ENCODE data around the gene CTAGE8.
"Not testable (repeated sequence)": the region's sequence is repeated elsewhere in the genome, so short reads cannot be mapped to it uniquely, and the experiment has no call there.

CTAGE8 gene

DNA sequence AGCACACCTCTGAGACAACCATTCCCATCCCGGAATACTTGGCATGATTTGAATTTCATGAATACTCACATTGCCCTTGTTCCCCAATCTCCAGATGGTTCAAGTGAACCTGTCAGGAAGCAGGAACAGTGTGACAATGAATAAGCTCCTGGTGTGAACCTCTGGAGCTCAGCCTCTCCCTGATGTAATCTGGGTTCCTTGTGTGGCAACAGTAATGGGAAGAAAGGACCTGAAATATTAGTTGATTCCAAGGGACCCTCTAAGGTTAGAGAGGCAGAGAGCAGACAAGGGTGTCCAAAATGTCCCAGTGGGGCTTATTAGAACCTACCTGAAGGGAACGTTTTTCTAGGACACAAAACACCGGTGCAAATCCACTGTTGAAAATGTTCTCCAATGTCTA lies 13.0 kb downstream of the CTAGE8 start:
- FAIRE-seq: no peak

DNA sequence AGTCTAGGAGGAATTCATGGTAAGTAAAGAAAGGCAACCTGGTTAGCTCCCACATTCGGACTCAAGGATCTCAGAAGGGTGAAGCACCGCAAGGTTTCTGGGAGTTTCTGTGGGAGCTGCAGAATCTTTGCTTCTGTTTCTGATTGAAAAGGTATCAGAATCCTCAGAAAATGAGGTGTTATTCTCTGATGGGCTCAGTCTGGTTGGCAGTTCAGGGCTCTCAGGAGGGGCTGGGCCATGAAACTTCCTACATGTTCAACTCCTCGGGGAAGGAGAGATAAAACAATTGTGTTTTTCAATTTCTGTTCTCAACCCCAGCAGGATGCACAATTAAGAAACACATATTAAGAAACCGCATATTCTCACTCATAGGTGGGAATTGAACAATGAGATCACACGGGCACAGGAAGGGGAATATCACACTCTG lies 13.6 kb downstream of the CTAGE8 start:
- FAIRE-seq: no peak

DNA sequence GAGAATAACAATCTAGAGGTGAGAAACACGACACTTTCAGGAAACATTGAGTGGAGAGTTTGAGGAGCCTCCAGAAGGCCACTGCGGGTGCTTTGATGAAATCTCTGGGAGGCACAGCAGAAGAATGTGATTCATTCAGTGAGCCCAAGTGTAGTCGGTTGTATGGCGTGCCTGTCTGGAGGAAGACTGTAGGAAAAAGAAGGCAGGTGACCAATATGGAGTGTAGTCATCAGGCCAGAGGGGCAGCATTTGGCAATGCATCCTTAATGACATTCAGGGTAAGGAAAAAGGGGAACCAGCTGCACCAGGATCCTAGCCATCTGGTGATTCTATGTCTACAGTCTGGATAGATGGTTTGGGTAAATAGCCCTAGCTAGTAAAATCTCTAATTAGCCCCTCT lies 16.8 kb downstream of the CTAGE8 start:
- FAIRE-seq: not testable (repeated sequence)

DNA sequence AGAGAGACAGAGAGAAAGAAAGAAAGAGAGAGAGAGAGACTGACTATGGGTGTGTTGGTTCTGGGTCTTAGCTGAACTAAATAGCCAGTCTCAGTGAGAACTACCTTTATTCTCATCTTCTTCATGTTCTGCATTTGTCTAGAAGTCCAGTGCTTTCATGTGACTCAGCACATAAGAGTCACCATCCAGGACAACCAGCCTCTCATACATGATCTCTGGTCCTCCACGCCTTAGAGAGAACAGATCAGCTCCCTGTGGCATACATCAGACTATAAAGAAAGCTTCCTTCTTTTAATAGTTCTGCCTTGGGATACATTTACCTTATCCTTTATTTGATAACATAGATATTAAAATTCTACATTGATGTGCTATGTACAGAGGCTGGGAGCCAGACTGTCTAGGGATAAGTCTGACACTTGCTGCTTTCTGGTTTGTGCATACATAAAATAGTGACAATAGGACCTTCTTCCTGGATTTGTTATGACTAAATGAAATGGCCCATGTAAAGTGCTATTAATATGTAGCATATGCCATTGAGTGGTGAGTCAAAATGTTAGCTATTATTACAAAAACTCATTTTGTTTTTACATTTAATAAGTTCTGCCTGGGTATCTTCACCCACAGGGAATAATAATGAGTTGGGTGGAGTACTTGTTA lies 21.3 kb downstream of the CTAGE8 start:
- FAIRE-seq: not testable (repeated sequence)

DNA sequence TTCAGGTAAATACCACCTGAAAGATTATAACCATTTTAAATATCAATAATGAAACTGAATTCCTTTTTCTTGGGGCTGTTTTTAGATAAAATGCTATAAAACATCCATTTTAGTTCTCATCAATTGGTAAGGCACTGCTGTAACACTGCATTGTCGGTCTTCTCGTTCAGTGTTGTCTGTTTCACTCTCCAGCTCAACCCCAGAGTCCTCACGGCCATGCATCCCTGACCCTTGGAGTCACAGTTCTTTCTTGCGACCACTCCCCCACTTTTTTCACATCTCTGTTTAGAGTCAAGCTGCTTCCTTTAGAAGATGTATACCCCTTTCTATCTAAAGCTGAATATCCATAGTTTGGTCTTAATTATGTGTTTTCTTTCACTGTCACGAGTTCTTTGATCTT lies 22.1 kb downstream of the CTAGE8 start:
- not testable (repeated sequence) for FAIRE-seq

DNA sequence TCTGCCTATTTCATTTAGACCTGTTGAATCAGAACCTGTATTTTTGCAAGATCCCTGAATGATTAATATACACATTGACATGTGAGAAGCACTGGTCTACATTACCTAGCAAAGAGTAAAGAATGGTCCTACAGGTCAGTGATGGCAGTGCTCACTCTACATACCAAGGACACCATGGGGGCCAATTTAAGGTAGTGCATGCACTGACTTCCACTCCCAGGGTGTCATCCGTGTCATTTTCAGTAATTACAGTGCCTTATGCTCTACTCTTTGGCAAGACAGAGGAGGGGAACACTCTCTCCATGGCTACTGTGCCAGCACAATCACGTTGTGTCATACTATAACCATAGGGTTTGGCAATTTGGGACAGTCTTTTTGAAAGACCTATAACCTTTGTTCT lies 23.7 kb downstream of the CTAGE8 start:
- FAIRE-seq: not testable (repeated sequence)

DNA sequence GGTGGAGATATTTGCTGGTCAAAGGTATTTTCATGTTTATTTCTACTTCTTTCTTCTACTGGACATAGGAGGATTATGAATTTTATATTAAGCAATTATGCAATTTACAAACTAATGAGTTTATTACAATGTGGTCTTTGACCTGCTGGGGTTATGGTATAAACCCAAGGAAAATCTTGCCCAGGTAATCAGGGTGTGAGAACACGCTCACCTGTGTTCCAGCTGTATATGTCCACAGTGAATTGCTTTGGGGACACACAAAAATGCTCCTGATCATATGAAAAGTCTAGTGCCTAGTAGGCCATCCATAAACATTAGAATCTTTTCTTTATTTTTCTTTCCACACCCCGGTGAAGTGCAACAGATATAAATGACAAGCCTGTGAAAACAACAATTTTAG lies 29.7 kb downstream of the CTAGE8 start, which contains the start of gene OR2A42:
Gene OR2A42 (minus strand): TSS at position 241 of the 400 bp plus-strand sequence. CDS start 6,762 bp downstream, outside the sequence.
- not testable (repeated sequence) for FAIRE-seq

DNA sequence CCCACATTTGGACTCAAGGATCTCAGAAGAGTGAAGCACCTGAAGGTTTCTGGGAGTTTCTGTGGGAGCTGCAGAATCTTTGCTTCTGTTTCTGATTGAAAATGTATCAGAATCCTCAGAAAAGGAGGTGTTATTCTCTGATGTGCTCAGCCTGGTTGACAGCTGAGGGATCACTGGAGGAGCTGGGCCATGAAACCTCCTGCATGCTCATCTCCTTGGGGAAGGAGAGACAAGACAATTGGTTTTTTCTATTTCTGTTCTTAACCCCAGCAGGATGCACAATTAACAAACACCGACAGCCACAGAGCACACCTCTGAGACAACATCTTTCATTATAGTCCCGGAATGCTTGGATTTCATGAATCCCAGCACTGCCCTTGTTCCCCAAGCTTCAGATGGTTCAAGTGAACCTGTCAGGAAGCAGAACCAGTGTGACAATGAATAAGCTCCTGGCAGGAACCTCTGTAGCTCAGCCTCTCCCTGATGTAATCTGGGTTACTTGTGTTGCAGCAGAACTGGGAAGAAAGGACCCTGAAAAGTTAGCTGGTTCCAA lies 30.5 kb downstream of the CTAGE8 start:
- not testable (repeated sequence) for FAIRE-seq

DNA sequence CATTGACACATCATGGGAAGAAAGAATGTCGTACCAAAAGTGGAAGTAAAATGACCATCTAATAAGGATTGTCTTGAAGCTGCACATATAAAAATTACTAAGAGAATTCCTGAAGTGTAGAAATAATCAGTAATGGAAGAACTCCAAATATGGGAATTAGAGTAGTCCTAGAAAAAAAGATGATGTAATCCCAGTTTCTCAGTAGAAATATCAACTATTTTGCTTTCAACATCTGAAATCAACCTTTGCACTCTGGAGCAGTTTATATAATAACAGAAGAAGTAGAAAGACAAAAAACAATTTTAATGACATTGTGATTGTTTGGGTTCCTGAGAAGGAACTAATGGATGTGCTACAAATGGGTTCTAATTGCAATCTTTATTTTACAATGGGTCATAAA lies 36.0 kb downstream of the CTAGE8 start:
- FAIRE-seq: not testable (repeated sequence)

DNA sequence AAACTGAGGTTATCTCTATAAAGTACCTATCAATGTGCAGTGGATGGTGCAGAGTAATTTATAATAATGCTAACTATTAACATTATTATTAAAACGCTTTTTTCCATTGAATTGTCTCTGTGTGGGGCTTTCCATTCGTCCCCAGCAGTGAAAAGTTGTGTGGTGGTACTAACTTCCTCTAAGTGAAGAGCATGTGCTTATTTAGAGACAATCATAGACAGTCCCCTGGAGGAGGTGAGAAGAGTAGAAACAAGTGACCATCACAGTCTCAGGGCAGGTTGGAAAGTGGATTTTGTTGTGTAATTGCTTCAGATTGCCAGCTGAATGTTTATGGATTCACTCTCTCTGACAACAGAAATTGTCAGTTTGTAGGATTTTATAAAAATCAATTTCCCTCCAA lies 38.1 kb downstream of the CTAGE8 start:
- FAIRE-seq: not testable (repeated sequence)

DNA sequence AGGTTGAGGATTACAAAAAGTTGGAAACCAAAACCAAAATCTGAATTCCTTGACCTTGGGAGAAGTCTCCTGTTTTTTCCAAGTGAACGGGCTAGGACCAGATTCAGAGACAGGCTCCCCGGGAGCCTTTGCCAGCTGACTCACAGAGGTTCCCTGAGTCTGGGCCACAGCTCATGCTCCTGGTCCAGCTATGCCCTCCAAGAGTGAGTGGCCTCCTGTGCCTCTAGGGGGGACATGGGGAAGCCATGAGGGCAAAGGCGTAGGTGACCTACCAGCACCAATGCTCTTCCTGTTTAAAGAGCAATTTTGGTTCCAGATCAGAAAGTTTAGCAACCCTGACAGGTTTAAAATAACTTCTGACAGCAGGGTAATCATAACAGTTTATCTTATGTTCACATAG lies 40.3 kb downstream of the CTAGE8 start:
- FAIRE-seq: not testable (repeated sequence)

DNA sequence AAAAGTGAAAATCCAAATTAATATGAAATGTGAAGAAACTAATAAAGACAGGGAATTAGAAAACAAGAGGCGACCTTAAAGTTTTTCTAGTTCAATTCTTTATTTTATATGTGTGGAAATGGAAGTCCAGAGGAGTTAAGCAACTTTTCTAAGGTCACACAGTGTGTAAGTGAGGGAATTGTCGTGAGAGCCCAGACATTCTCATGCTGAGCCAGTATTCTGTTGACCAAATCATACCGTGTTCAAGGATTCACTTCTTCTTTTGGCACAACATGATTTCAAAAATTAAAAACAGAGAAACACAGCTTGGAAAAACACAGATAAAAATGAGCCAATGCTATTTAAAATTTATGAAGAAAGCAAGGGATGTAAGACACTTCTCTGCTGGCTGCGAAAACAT lies 42.2 kb downstream of the CTAGE8 start:
- not testable (repeated sequence) for FAIRE-seq

DNA sequence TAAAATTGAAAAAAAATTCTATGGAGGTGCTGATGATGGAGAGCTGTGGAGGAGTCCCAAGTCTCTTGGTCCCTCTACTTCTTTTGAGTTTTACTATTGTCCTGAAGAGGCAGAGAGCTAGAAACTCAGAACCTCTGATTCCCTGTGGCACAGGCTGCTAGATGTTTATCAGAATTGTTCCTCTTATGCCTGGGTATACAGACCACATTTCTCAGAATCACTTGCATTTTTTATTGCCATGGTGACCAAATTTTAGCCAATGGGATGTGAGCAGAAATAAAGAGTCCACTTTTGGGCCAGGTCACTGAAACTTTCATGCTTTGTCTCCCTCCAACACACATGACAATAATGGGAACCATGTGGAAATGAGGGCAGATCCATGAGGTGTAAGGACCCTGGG lies 45.4 kb downstream of the CTAGE8 start:
- FAIRE-seq: not testable (repeated sequence)

DNA sequence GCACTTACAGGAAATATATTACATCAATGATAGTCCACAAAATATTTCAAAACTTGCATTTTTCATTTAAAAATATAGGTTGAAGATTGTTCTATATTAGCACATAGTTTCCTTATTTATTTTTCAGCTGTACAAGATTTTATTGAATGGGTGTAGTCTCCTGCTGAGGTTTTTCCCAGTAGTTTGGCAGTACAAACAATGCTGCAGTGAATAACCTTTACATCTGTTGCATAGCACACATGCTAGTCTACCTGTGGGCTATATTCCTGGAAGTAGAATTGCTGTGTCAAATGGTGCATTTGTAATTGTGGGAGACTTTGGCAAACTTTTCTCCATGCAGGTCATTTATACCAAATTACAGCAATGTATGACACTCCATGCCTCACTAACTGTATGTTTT lies 48.6 kb downstream of the CTAGE8 start:
- FAIRE-seq: not testable (repeated sequence)

DNA sequence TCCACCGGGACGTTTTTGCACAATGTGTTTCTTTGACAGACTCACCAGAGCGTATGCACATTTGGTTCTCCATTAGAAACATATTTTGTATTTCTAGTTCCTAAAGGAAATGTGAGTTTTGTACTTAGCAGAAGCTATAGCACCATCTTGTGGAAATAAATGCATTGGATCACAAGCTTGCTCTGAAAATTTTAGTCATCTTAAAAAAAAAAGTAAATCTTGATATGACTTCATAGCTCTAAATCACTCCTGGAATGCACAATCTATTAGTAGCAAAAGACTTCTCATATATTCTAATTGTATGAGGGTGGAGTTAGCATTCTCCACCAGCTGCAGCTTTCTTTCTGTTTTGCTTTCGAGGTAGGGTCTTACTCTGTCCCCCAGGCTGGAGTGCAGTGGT lies 49.9 kb downstream of the CTAGE8 start:
- FAIRE-seq: peak; percentile 35

DNA sequence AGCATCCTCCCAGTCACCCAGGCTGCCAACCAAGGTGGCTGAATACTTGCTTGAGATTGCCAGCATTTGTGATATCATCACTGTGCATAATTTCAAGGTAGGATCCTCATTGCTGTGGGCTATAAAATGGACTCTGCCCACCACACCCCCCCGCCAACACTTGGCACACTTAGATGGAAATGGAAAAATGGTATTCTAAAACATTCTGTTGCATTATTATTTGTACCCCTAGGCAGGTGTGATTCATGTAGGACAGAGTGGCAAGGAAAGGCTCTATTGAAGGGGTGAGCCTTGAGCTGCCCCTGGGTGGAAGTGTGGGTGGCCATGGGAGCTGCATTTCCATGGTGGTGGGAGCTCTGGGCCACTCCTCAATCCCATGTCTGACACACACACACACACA lies 50.5 kb downstream of the CTAGE8 start:
- FAIRE-seq: not testable (repeated sequence)

DNA sequence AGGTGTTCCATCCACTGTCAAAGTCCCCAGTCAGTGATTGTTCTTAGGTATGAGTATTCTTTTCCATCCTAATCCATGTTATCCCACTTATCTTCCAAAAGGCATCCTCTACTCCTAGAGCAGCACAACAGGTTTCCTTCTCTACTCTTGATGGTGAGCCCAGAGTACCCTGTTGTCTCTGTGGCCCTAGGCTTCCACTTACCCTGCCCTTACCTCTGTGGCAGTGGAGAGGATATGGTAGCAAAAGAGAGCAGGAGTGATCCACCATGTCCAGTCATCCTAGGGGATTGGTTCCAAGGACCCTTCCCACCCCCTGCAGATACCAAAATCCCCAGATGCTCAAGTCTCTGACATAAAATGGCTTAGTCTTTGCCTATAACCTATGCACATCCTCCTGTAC lies 51.9 kb downstream of the CTAGE8 start:
- FAIRE-seq: not testable (repeated sequence)
